AG09309 (cell line): ENCODE results near the gene FAM162A.

Experiments
- DNase-seq: peaks from one replicate; pipeline ENCODE4 v3.0.0-alpha.2; 2010; ENCODE audit warnings: low read depth
- H3K4me3 ChIP-seq: 2 replicates; pipeline ENCODE4 v1.5.1; 2011; ENCODE audit warnings: mild to moderate bottlenecking, low read depth, low read length, moderate library complexity; ENCODE audit not compliant: control insufficient read depth
- TF ChIP-seq, protein P1 (sequence below): IDR thresholded peaks from 2 replicates; pipeline ENCODE4 v1.5.1; 2011; ENCODE audit warnings: mild to moderate bottlenecking, low read depth, low read length, inconsistent platforms; ENCODE audit not compliant: insufficient read depth, control insufficient read depth; ENCODE audit errors: missing control alignments

FAM162A gene

DNA sequence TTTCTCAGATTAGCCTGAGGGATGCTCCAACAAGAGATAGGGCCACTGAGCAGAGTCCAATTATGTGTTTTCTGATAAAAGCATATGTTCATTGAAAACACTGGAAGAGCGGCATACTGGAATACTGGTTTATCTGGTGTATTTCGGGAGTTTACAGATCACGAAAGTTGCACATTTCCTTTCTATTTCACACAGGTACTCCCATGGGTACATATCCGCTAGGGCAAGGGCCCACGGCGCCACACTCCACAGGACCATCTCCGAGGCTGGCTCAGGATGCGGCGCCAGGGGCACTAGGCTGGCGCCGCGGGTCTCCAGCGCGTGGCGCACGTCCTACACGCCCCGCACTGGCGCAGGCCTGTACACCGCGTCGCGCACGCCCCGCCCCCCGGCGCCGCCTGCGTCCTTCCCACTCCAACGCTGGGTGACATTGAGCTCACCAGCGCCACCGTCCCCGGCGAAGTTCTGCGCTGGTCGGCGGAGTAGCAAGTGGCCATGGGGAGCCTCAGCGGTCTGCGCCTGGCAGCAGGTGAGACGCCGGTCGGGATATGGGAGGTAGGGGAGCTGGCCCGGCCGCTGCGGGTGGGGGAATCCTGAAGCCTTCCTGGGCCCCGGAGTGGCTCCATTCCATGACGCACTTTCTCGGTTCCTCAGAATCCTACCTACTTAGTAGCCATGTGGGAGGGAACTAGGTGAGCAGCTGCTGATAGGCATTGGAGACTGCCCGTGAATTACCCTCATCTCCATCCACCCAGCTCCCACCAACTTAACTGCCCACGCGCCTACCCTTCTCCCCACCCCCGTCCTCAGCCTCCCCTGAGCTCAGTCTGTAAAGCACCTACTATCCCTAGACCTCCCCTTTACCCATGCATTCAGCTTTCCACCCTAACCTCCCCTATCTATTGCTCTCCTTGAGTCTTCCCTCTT is at the start of gene FAM162A:
FAM162A (plus strand) TSS at position 412 of the 927 bp plus-strand sequence; CDS start at position 496, 84 bp downstream.
- peak; percentile 42 for DNase-seq
- TF ChIP-seq, protein P1, sequence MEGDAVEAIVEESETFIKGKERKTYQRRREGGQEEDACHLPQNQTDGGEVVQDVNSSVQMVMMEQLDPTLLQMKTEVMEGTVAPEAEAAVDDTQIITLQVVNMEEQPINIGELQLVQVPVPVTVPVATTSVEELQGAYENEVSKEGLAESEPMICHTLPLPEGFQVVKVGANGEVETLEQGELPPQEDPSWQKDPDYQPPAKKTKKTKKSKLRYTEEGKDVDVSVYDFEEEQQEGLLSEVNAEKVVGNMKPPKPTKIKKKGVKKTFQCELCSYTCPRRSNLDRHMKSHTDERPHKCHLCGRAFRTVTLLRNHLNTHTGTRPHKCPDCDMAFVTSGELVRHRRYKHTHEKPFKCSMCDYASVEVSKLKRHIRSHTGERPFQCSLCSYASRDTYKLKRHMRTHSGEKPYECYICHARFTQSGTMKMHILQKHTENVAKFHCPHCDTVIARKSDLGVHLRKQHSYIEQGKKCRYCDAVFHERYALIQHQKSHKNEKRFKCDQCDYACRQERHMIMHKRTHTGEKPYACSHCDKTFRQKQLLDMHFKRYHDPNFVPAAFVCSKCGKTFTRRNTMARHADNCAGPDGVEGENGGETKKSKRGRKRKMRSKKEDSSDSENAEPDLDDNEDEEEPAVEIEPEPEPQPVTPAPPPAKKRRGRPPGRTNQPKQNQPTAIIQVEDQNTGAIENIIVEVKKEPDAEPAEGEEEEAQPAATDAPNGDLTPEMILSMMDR, result peak; percentile 47
- H3K4me3 ChIP-seq, result peak within 1 kb of the TSS; percentile 91

GRCh38 chr3:122342803-122343202 is 41.2 kb upstream of the FAM162A start:
- TF ChIP-seq, protein P1, result no peak
- no peak for DNase-seq
- no peak overlapping the region for H3K4me3 ChIP-seq

- no peak for DNase-seq
- H3K4me3 ChIP-seq, result no peak overlapping the region
- TF ChIP-seq, protein P1, result no peak
These were observed 40.3 kb upstream of the FAM162A start for GRCh38 chr3:122343654-122344053.

GRCh38 chr3:122349171-122349570 is 34.8 kb upstream of the FAM162A start:
- no peak for DNase-seq
- no peak overlapping the region for H3K4me3 ChIP-seq
- TF ChIP-seq, protein P1, result no peak

- H3K4me3 ChIP-seq, result no peak overlapping the region
- peak; percentile 18 for DNase-seq
- TF ChIP-seq, protein P1, result no peak
These were observed 33.1 kb upstream of the FAM162A start for GRCh38 chr3:122350814-122351418.

DNA sequence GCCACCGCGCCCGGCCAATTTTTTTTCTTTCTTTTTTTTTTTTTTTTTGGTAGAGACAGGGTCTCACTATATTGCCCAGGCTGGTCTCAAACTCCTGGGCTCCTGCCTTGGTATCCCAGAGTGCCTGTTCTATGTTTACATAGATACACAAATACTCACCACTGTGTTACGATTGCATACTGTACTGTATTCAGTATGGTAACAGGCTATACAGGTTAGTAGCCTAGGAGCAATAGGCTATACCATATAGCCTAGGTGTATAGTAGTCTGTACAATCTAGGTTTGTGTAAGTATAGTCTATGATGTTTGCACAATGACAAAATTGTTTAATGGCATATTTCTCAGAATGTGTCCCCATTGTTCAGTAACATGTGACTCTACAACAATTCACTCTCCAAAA is 32.4 kb upstream of the FAM162A start:
- no peak for DNase-seq
- no peak overlapping the region for H3K4me3 ChIP-seq
- TF ChIP-seq, protein P1, result no peak
